Prostate gland (tissue), 2 donors: ENCODE results near the gene TOP1. TPM values are rescaled to one million over a fixed set of nuclear protein-coding genes. Genes with fewer than 3 reads are reported as not detected.

Source experiments
- DNase-seq: peaks from one replicate; pipeline ENCODE4 v3.0.0-alpha.2; 2019; ENCODE audit warnings: low spot score
- H3K27ac ChIP-seq, 2 donors: fragments of 200-600 bp; sonication (generic); 2 replicates each; pipeline ENCODE4 v1.5.1; 2017 to 2019
- H3K27me3 ChIP-seq: fragments of 200-600 bp; sonication (generic); replicated peaks from 2 replicates; pipeline ENCODE4 v1.5.1; 2019; ENCODE audit not compliant: insufficient read depth
- H3K36me3 ChIP-seq, 2 donors: fragments of 200-600 bp; sonication (generic); 1 replicate in 1 of 2; 2 replicates in 1 of 2; pipeline versions ENCODE4 v1.5.1 to v1.8.1; 2017 to 2019
- H3K4me1 ChIP-seq: fragments of 200-600 bp; sonication (generic); replicated peaks from 2 replicates; pipeline ENCODE4 v1.5.1; 2019
- H3K4me3 ChIP-seq, 2 donors: fragments of 200-600 bp; sonication (generic); 2 replicates each; pipeline ENCODE4 v1.5.1; 2017 to 2019
- H3K9me3 ChIP-seq: fragments of 200-600 bp; sonication (generic); 2 replicates; pipeline ENCODE4 v1.5.1; 2017
- CTCF ChIP-seq, 4 experiments: fragments of 200-600 bp in 2 of 4; fragments of 450-650 bp in 2 of 4; sonication (generic) in 2 of 4; IDR thresholded peaks; 1 replicate in 3 of 4; 2 replicates in 1 of 4; pipeline ENCODE4 v1.5.1; 2016 to 2019; ENCODE audit warnings: antibody characterized with exemption in 4 of 4, mild to moderate bottlenecking in 2 of 4, moderate library complexity in 2 of 4
- POLR2A ChIP-seq: fragments of 450-650 bp; IDR thresholded peaks from one replicate; pipeline ENCODE4 v1.6.1; 2016; ENCODE audit warnings: antibody characterized with exemption, mild to moderate bottlenecking
- POLR2AphosphoS5 ChIP-seq: sonication (generic); formaldehyde crosslinking; IDR thresholded peaks from one replicate; pipeline ENCODE4 v1.6.1; 2017; ENCODE audit warnings: antibody characterized with exemption
- WGBS: methylation state at CpG from one replicate; pipeline ENCODE4 v1.1.5; 2018; 5-methylcytosine and 5-hydroxymethylcytosine counted together
- intact Hi-C: fragments of 100-400 bp; cut with DNase I; formaldehyde crosslinking; loops from one replicate; pipeline ENCODE4 v1.14.2; 2022
- total RNA-seq, 2 donors: library from RNA; depleted of rRNA; stranded (reverse); fragments of >200 nt; gene quantifications; one replicate each; pipeline ENCODE4 v1.1.0, GENCODE V29; 2016

TOP1 gene
- total RNA-seq, 2 donors from 2014 or later: 32.3 to 36.9 TPM

GRCh38 chr20:41136680-41137613, 108.3 kb downstream of the TOP1 start, which contains the start of gene PLCG1:
PLCG1 (plus strand) TSS chr20:41137543; CDS start chr20:41137642, 99 bp downstream.
- Histone ChIP-seq H3K4me3 (peak within 1 kb of the TSS; percentile 84 to 98), H3K9me3 (no peaks in the 10 kb centered on the region), H3K27me3 (no peaks in the 10 kb centered on the region), H3K36me3 (no peaks in the 10 kb centered on the region), H3K4me1 (no peaks in the 10 kb centered on the region), H3K27ac (peak within 1 kb of the TSS; percentile 93 to 96)
- DNase-seq: peak; percentile 90
- intact Hi-C loops: no loop called here
- under 1% methylated on average over 64 of the region's 121 CpGs for WGBS
- TF ChIP-seq CTCF (IDR thresholded peaks at IDR 0.05): peak in 1 of 4 experiments; percentile 14
- TF ChIP-seq POLR2A: peak; percentile 84
- TF ChIP-seq POLR2AphosphoS5: peak; percentile 72

- Histone ChIP-seq H3K27ac (peak overlapping the region; percentile 93 to 96), H3K36me3 (no peaks in the 10 kb centered on the region), H3K27me3 (no peaks in the 10 kb centered on the region), H3K4me1 (no peaks in the 10 kb centered on the region), H3K4me3 (peak overlapping the region; percentile 84 to 98), H3K9me3 (no peaks in the 10 kb centered on the region)
- under 1% methylated on average over 34 of the region's 66 CpGs for WGBS
- intact Hi-C loops: no loop called here
- DNase-seq: peak; percentile 40
- TF ChIP-seq POLR2A (no peak), POLR2AphosphoS5 (peak; percentile 40), CTCF (IDR thresholded peaks at IDR 0.05) (no peak)
These were observed 109.2 kb downstream of the TOP1 start for GRCh38 chr20:41137614-41138474.

GRCh38 chr20:41138475-41139226, 110.0 kb downstream of the TOP1 start:
- WGBS: 12% methylated on average over 12 of the region's 12 CpGs
- Histone ChIP-seq H3K27ac (peak overlapping the region; percentile 93 to 96), H3K36me3 (no peaks in the 10 kb centered on the region), H3K4me3 (peak overlapping the region; percentile 84 to 98), H3K4me1 (no peaks in the 10 kb centered on the region), H3K27me3 (no peaks in the 10 kb centered on the region), H3K9me3 (no peaks in the 10 kb centered on the region)
- TF ChIP-seq POLR2A (no peak), POLR2AphosphoS5 (no peak), CTCF (IDR thresholded peaks at IDR 0.05) (no peak)
- intact Hi-C loops: no loop called here
- no peak for DNase-seq

DNA sequence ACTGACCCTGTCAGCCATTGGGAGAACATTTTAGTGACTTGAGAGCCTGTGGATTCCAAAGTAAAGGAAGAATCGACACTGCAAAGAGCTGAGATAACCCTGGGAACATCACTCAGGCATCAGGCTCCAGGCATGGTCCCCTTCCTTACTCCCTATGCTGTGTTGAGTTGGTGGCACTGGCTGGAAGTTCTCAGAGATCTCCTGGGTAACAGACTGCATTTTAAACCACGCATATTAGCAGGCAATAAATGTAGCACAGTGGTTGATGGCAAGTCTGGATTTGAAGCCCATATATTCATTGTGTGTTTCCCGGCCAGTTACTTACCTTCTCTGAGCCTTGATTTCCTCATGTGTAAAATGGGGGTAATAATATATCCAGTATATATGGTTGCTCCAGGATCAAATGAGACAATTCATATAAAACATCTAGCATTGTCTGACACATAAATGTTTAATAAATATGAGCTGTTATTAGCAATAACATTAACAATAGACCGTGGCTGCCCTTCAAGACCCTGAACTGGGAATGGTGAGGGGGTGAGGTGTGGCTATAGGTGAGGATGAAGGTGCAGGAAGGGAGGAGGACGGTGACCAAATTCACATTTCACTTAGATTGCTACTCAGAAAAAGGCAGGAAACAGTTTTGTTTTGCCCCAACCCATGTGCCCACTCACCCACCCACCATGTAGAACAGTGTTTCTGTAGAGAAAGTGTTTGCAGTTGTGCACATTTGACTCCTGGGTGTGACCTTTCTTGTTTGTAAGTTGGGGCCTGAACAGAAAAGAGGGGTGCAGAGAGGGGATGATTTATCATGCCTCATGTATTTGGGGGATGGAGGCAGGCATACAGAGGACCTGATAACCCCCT, 110.8 kb downstream of the TOP1 start:
- intact Hi-C loops: no loop called here
- H3K4me1 ChIP-seq: no peaks in the 10 kb centered on the region
- TF ChIP-seq POLR2A (no peak), POLR2AphosphoS5 (no peak), CTCF (IDR thresholded peaks at IDR 0.05) (no peak)
- peak overlapping the region; percentile 93 to 96 for H3K27ac ChIP-seq
- no peak for DNase-seq
- H3K4me3 ChIP-seq: peak overlapping the region in 1 of 2 donors; percentile 98
- 38% methylated on average over 5 of the region's 5 CpGs for WGBS
- H3K9me3 ChIP-seq: no peaks in the 10 kb centered on the region
- H3K27me3 ChIP-seq: no peaks in the 10 kb centered on the region
- H3K36me3 ChIP-seq: no peaks in the 10 kb centered on the region
